HCT116 (cell line): ENCODE measurements around the gene EPG5.

ENCODE experiments used
- CTCF ChIP-seq, 3 experiments: fragments of 200-600 bp in 1 of 3; sonication (generic) in 1 of 3; IDR thresholded peaks in 2 of 3; conservative IDR thresholded peaks in 1 of 3; 2 replicates each; pipeline ENCODE4 v1.5.1; 2012 to 2017; ENCODE audit warnings: low read depth in 2 of 3, low read length in 2 of 3, antibody characterized with exemption in 1 of 3, borderline replicate concordance in 1 of 3, control low read depth in 1 of 3, mild to moderate bottlenecking in 1 of 3, mixed read lengths in 1 of 3, mixed run types in 1 of 3, moderate library complexity in 1 of 3; ENCODE audit not compliant: insufficient read depth in 1 of 3
- EZH2 ChIP-seq: fragments of 200-600 bp; sonication (generic); IDR thresholded peaks from 2 replicates; pipeline ENCODE4 v1.6.1; 2017; ENCODE audit warnings: antibody characterized with exemption, mixed run types
- FOSL1 ChIP-seq: IDR thresholded peaks from 2 replicates; pipeline ENCODE4 v1.6.1; 2012; ENCODE audit warnings: low read depth
- MAX ChIP-seq: IDR thresholded peaks from 2 replicates; pipeline ENCODE4 v1.6.1; 2012
- POLR2A ChIP-seq: IDR thresholded peaks from 2 replicates; pipeline ENCODE4 v1.7.0; 2011; ENCODE audit warnings: borderline replicate concordance; ENCODE audit not compliant: insufficient read depth, insufficient read length; ENCODE audit errors: extremely low read depth
- POLR2AphosphoS5 ChIP-seq: IDR thresholded peaks from 2 replicates; pipeline ENCODE4 v1.6.1; 2011; ENCODE audit warnings: mild to moderate bottlenecking, low read depth, low read length, moderate library complexity
- RAD21 ChIP-seq: IDR thresholded peaks from 2 replicates; pipeline ENCODE4 v1.6.1; 2012; ENCODE audit warnings: low read depth, mild to moderate bottlenecking
- REST ChIP-seq: IDR thresholded peaks from 2 replicates; pipeline ENCODE4 v1.6.1; 2012; ENCODE audit warnings: low read depth
- SIN3A ChIP-seq: IDR thresholded peaks from 2 replicates; pipeline ENCODE4 v1.6.1; 2012; ENCODE audit warnings: low read depth
- SP1 ChIP-seq: IDR thresholded peaks from 2 replicates; pipeline ENCODE4 v1.6.1; 2012; ENCODE audit warnings: low read depth
- ZBTB33 ChIP-seq: IDR thresholded peaks from 2 replicates; pipeline ENCODE4 v1.6.1; 2011; ENCODE audit warnings: mild to moderate bottlenecking, low read length, moderate library complexity; ENCODE audit not compliant: insufficient replicate concordance; ENCODE audit errors: extremely low read depth
- ZNF274 ChIP-seq: fragments of 200-500 bp; sonication (Bioruptor generic); IDR thresholded peaks from 2 replicates; pipeline ENCODE4 v1.6.1; 2014; ENCODE audit warnings: mild to moderate bottlenecking, low read depth, low read length, inconsistent platforms

GRCh38 chr18:45926085-45926484, 41.0 kb downstream of the EPG5 start:
- TF ChIP-seq CTCF (IDR thresholded peaks at IDR 0.05 in 2 of 3, conservative IDR thresholded peaks at IDR 0.05 in 1 of 3; ENCODE audit: borderline replicate concordance in 1 of 3, insufficient read depth in 1 of 3, low read depth in 2 of 3, low read length in 2 of 3): no peak
- TF ChIP-seq SIN3A: no peak
- no peak for TF ChIP-seq SP1
- TF ChIP-seq FOSL1: no peak
- TF ChIP-seq POLR2A: no peak
- no peak for TF ChIP-seq ZBTB33
- TF ChIP-seq RAD21: no peak
- no peak for TF ChIP-seq REST
- TF ChIP-seq EZH2: no peak
- TF ChIP-seq MAX: no peak
- TF ChIP-seq POLR2AphosphoS5: no peak
- TF ChIP-seq ZNF274: no peak
